Stimulated activated CD4-positive, alpha-beta T cell treated with anti-CD3 and anti-CD28 coated beads, Interleukin-4, amount 100 ng/mL, for 48 hours (primary cell): ENCODE results near the gene CDC25A.
A peak's percentile ranks its signal among the peaks of the same experiment; 100 is the strongest.

Experiments
- DNase-seq, 2 donors: peaks; one replicate each; pipeline ENCODE4 v3.0.0-alpha.2; 2020; ENCODE audit warnings: low read depth in 2 of 2

CDC25A gene

DNA sequence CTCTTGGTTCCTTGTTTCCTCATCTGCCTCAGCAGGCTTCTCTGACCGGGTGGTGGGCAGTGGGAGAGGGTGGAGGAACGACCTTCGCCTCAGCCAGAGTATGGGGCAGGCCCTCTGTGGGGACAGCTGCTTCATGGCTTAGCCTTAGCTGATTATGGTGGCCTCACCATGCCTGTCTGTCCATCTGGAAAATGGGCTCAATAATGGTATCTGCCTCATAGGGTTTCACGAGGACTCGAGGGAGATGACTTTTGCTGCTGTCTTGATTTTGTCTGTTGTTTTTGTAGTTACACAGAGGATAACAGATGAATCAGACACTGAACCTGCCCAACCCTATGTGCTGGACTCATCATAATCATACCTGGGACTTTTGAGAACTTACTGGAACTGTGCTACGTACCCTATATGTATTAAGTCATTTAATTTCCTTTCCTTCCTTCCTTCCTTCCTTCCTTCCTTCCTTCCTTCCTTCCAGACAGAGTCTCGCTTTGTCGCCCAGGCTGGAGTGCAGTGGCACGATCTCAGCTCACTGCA, 46.5 kb downstream of the CDC25A start:
- no peak for DNase-seq

DNA sequence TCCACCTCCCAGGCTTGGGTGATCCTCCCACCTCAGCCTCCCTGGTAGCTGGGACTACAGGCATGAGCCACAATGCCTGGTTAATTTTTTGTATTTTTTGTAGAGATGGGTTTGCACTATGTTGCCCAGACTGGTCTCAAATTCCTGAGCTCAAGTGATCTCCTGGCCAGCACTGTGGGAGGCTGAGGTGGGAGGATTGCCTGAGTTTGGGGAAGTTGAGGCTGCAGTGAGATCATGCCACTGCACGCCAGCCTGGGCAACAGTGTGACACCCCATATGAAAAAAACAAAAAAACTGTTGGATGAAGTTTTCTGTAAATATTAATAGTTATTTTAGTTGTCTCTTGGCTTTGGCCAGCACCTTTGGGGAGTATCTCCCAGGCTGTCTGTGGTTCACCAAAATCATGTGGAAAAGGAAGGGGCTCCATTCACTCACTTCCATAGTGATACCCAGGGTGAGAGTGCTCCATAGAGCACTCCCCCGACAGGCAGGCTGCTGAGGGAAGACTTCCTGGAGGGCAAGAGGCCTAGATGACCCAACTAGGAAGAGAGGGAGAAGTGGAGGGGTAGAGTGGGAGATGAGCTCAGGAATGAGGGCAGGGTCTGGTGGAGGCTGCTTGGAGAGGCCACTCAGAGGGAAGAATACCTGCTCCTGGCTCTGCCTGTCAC, 47.1 kb downstream of the CDC25A start:
- DNase-seq, result no peak

DNA sequence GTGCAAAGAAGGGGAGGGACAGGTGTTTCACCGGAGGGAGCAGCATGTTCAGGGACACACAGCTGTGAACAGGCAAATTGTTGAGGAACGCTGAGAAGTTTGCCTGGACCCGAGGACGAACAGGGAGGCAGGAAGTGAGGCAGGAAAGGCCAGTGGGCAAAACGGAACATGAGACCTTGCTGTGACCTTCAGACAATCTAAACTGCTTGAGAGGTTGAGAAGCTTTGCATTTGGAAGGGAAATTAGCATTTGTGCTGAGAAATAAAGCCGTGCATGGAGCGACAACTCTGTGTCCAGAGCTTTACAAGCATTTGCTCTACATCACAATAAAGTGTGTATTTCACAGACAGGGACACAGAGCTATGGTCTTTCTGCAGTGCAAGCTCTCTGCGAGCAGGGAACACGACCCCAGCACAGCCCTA, 47.9 kb downstream of the CDC25A start:
- no peak for DNase-seq

DNA sequence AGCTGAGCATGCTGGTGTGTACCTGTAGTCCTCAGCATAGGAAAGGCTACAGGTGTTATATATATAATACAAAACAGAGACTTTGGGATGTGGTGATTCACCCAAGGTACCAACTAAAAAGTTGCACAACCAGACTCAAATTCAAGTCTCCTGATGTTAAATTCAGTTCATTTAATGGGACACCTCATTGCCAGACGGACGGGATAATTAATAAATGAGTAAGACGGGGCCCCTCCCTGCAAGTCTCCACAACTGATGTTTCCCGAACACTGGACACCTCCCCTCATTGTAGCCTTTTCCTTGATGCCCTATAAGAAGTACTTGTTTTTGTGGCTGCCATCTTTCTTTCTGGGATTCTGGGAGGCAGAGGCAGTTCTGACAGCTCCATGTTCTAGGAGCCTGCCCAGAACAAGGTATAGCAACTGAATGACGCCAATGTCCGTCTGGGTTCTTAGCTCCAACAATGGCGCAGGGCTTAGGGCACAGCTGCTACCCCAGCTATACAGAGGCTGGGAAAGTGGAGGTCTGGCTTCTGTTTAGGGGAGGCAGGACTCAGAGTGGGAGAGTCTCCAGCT, 50.7 kb downstream of the CDC25A start:
- no peak for DNase-seq

DNA sequence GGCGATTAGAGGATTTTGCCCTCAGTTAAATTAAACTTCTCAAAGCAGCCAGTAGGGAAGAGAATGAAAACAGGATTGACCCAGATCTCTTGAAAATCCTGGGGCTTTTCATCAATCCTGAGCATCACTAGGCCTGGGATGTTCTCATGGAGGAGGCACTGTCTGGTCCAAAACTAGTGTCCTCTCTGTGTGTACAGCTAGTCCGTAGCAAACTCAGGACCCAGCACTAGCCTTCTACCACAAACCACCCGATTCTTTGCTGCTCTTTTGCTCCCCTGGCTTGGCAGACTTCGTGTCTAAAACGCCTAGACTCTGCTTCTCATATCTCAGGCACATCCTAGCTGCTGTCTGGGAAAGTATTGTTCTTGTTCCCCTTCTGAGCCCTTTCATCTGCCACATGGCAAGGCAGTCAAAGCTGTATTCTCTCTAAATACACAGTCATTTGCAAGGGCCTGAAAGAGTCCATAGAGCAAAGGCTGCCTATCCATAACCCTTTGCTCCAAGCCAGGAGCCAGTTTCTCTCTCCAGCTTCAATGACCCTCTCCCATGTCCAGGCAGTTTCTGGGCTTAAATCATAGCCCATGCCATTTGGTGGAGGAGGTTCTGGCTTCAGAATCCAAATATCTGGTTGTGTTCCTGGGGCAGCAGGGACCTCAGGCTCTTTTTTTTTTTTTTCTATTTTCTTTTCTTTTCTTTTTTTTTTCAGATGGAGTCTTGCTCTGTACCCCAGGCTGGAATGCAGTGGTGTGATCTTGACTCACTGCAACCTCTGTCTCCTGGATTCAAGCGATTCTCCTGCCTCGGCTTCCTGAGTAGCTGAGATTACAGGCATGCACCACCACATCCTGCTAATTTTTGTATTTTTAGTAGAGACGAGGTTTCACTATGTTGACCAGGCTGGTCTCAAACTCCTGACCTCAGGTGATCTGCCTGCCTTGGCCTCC, 52.4 kb downstream of the CDC25A start:
- DNase-seq, result no peak

DNA sequence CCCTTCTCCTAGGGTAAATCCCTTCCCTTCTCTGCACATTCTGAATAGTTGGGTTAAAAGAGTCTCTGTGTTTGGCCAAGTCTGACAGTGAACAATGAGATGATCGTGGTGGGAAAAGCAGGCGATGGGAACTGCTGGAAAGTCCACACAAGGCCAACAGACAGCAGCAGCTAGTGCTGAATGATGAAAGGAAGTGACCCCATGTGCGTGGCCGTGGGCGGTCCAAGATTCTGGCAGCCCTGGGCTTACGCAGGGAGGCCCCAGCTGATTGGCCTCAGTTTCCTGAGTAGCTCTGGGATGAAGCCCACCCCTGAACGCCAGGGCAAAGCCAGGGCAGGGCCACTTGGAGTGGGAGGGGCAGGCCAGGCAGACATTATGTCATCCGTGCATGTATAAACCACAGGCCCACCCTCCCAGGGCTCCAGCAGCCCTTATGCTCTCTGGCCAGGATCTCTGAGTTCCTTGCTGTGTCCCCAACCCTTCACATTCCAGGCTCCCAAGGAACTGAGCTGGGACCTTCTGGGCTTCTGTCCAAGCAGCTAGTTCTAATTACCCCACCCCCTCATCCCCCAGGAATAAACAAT, 57.8 kb downstream of the CDC25A start:
- no peak for DNase-seq

DNA sequence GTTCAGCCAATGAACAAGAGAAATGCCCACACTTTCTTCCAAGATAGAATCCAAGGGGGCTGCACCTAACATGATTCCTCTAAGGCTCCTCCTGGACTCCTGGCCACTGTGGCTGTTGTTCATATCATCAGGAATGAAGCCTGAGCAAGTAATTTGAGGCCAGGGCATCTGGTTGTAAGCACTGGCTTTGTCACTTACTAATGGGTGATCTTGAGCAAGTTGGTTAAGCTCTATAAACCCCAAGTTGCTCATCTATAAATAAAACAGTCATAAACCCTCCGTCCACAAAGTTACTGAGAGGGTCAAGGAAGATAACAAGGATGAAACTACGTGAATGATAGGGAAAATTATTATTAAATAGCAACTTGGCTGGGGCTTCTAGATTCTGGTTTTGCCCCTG, 58.3 kb downstream of the CDC25A start:
- DNase-seq, result no peak

DNA sequence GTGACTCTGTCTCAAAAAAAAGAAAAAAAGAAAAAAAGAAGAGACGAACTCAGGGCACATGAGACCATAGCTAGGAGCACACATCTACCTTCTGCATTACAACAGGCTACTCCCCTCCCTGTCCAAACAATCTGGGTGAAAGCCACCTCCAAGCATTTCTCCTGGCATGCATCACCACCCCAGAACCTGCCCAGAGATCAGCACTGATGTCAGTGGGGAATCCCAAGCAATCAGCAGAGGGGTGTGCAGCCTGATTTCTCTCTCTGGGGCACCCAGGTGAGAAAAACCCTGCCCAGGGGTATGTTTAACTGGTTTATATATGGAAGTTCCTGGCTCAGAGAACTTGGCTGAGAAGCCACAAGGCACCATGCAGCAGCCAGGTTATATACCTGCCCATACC, 59.4 kb downstream of the CDC25A start:
- DNase-seq, result no peak

DNA sequence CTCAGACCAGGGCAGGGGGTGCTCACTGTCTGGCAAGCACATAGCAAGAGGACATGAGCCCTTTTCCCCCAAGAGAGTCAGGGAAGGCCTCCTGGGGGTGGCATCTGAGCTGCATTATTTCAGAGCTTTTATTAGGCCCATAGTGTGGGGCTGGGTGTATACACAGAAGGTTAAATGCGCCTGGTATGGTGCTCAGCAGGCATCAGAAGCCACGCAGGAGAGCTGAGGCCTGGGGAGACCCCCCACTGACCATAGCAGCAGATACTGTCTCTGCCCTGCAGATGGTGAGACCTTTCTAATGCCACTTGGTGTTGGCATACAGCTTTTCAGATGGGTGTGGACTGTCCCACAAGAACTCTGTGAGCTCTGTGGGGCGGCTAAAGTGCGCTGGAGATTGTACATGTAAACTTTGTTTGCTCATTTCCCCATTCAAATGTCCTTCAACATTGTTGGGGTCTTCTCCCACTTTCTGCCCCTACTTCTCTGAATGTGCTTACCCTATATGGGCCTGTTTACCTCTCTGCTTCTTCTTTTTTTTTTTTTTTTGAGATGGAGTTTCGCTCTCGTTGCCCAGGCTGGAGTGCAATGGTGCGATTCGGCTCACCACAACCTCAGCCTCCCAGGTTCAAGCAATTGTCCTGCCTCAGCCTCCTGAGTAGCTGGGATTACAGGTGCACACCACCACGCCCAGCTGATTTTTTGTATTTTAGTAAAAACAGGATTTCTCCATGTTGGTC, 62.2 kb downstream of the CDC25A start:
- DNase-seq, result no peak

DNA sequence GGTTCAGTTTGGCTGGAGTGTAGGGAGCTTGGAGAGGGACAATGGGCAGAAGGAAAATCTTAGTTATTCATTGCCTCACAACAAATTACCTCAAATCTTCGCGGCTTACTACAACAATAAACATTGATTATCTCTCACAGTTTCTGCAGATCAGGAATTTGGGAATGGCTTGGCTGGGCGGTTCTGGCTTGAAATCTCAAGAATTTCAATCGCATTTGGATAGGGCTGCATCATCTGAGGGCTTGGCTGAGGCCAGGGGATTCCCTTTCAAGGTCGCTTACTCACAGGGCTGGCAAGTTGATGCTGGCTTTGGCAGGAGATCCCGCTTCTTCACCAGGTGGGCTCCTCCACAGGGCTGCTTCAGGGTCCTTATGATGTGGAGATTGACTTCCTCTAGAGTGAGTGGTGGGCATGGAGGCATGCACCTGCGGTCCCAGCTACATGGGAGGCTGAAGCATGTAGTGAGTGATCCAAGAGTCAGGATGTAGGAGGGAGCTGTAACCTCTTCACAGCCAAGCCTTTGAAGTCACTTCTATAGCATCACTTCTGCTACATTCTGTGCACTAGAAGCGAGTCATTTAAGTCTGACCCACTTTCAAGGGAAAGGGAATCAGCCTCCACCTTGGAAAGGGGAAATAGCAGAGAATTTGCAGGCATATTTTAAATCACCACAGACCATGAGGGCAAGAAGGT, 63.1 kb downstream of the CDC25A start:
- DNase-seq, result no peak

DNA sequence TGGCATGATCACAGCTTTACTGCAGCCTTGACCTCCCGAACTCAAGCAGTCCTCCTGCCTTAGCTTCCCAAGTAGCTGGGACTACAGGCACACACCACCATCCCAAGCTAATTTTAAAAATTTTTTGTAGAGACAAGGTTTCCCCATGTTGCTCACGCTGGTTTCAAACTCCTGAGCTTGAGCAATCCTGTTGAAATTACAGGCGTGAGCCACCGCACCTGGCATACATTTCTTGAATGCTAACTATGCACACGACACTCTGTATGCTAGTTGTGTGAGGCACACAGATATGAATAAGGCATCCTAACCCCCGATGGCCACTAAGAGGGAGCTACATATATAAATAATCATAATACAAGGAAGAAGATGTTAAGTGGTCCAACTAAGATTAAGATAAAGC, 64.9 kb downstream of the CDC25A start:
- DNase-seq, result no peak

DNA sequence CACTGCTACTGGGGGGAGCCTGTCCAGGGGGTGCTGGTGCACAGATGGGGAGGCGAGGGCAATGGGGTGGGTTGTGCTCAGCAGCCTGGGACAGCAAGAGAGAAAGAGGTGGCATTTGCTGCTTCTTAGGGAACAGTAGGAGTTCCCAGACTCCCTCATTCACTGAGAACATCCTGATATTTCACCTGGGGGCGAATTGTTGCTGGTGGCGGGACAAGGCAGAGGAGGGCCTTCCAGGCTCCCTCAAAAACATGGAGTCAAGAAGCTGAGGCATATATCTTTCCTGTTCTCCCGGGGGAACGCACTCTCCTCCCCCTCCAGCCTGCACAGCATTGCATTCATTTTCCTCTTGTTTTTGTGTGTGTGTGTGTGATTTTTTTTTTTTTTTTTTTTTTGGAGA, 65.7 kb downstream of the CDC25A start:
- no peak for DNase-seq

DNA sequence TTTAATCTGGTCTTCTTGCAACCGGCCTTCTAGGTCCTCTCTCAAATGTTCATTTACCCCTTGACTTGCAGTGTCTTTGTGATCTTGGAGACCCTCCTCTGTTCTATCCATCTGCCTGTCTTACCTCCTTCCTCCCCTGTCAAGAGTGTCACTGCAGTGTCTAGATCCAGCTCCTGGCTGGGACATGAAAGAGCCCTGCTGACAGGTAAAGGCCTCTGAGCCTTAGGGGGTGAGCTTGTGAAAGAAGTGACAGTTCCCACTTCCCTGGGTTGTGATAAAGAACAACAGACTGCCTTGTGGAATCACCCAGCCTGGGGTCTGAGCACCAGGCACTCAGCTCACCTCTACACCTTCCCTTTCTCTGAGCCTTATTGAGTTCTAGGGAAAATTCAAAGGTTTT, 68.0 kb downstream of the CDC25A start:
- no peak for DNase-seq

DNA sequence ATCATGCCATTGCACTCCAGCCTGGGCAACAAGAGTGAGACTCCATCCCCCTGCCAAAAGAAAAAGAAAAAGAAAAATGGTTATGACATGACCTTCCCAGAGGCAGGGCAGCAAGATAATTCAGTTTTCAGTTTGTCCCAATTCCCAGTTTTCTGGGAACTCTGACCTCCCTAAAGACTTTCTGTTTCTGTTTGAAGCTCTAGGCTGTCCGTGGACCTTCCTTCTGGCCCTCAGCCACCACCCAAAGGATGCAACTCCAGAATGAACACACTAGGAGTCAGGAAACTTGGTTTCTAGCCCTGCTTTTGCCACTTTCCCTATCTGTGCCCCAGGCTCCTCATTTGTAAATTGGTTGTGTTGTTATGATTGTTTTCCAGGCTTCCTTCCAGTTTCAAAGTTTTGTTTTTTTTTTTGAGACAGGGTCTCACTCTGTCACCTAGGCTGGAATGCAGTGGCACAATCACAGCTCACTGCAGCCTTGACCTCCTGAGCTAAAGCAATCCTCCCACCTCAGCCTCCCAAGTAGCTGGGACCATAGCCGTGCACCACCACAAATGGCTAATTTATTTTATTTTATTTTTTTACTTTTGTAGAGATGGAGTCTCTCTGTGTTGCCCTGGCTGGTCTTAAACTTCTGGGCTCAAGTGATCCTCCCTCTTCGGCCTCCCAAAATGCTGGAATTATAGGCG, 68.6 kb downstream of the CDC25A start:
- no peak for DNase-seq

DNA sequence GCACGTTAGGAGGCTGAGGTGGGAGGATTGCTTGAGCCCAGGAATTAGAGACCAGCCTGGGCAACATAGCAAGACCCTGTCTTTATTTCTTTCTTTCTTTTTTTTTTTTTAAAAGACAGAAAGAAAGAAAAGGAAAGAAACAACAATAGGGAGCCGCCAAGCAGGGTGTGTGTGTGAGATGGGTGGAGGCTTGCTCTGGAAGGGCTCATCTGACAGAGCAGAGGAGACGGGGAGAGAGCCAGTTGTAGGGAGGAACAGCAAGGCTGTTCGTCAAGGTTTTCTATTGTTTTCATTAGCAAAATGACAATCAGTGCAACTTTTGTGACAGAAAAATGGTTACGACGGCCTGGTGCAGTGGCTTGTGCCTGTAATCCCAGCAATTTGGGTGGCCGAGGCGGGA, 69.3 kb downstream of the CDC25A start:
- DNase-seq, result no peak

DNA sequence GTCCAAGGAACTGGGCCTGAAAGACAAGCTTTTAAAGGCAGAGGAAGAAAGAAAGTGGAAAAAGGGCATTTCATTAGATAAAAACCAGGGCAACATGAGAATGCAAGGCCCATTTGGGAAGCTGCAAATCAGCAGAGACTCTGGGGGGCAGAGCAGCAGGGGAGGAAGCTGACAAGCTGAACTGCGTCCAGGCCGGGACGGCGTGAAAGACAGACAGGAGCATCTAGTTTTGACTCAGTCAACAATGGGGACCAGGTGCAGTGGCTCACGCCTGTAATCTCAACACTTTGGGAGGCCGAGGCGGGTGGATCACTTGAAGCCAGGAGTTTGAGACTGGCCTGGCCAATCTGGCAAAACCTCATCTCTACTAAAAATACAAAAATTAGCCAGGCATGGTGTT, 69.9 kb downstream of the CDC25A start:
- no peak for DNase-seq

DNA sequence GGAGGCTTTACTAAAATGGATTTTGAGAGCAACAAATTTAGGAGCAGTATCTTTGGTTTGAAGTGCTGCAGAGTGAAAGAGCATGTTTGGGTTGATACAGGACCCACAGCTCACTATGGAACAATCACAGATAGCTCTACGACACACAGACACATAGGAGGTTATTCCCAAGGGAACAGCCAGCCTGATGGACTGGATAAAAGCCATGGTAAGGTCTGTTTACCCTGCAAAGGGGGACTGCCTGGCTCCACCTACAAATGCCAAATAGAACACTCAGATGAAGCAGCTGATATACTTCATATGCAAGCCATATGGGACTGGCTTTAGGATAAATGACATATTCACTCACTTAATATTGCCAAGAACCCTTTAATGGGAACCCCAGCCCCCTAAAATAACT, 75.4 kb downstream of the CDC25A start:
- DNase-seq, result no peak

DNA sequence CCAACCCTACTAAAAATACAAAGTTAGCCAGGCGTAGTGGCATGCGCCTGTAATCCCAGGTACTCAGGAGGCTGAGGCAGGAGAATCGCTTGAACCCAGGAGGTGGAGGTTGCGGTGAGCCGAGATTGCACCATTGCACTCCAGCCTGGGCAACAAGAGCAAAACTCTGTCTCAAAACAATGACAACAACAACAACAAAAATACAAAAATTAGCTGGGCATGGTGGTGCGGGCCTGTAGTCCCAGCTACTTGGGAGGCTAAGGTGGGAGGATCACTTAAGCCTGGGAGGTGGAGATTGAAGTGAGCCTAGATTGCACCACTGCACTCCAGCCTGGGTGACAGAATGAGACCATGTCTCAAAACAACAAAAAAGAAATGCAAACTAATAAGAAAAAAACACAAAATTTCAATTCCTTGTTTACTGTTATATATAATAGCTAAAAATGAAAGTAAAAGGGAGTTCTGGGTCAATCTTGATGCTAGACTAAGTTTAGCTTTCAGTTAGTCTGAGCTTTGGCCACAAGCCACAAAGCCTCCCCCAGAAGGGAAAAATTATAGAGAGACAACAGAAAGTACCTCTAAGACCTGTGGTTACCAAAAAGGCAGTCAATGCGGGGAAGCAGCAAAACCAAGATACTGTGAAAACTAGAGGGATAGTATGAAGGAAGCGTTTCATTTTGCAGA, 76.0 kb downstream of the CDC25A start:
- peak in 1 of 2 donors; percentile 26 for DNase-seq

DNA sequence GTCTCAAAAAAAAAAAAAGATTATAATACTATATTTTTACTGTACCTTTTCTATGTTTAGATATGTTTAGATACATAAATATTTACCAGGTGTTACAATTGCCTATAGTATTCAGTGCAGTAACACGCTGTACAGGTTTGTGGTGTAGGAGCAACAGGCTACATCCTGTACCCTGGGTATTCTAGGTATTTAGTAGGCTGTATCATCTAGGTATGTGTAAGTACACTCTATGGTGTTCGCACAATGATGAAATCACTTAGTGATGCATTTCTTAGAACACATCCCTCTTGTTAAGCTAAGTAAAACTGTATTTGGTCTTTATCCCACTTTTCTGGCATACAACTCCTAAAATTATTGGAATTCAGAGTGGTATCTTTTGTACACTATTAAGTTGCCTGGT, 77.8 kb downstream of the CDC25A start:
- no peak for DNase-seq

DNA sequence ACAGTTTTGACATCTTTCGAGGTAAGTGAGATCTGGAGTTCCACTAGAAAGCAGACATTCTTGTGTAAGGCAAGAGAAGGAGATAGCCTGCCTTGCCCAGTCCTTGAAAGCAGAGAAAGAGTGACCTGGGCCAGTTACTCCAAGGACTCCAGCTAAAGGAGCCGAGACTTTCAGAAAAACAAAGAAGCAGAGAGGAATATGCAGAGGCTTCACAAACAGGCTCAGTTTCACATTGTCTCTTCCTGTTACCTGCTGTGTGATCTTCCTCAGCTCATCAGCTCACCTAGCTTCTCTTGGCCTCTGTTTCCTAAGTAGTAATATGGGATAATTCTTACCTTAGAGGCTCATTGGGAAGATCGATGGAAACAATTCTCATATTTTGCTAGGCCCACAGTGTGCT, 81.0 kb downstream of the CDC25A start:
- no peak for DNase-seq
